ENCODE results near the gene LYRM4. TPM values are rescaled to one million over a fixed set of nuclear protein-coding genes. Genes with fewer than 3 reads are reported as not detected.

The LYRM4 gene
- total RNA-seq, 1 experiment from 2014 or later, result 16.5 TPM

- no TSS peak for BruUV-seq (replicated peaks)
- intact Hi-C loops (cut with micrococcal nuclease; ENCODE audit: unreplicated experiment), result no loop called here
- Mint-ChIP-seq H3K4me3 (ENCODE audit: low read depth, unreplicated experiment) (no peak overlapping the region), H3K27ac (ENCODE audit: unreplicated experiment) (no peak overlapping the region), H3K4me1 (ENCODE audit: low read depth, unreplicated experiment) (no peaks in the 10 kb centered on the region), H3K27me3 (ENCODE audit: unreplicated experiment) (no peaks in the 10 kb centered on the region), H3K36me3 (ENCODE audit: insufficient read depth, unreplicated experiment) (no peaks in the 10 kb centered on the region), H3K9me3 (ENCODE audit: low read depth, unreplicated experiment) (no peaks in the 10 kb centered on the region)
- CTCF ChIA-PET, result no interaction called here
- no peak for DNase-seq
- TF ChIP-seq CTCF (IDR thresholded peaks at IDR 0.05; ENCODE audit: unreplicated experiment), result no peak
Measured at GRCh38 chr6:5213836-5214235, 46.9 kb downstream of the LYRM4 start.

- no peak for DNase-seq
- Mint-ChIP-seq H3K4me1 (ENCODE audit: low read depth, unreplicated experiment) (no peaks in the 10 kb centered on the region), H3K9me3 (ENCODE audit: low read depth, unreplicated experiment) (no peaks in the 10 kb centered on the region), H3K27ac (ENCODE audit: unreplicated experiment) (no peak overlapping the region), H3K4me3 (ENCODE audit: low read depth, unreplicated experiment) (no peak overlapping the region), H3K36me3 (ENCODE audit: insufficient read depth, unreplicated experiment) (no peaks in the 10 kb centered on the region), H3K27me3 (ENCODE audit: unreplicated experiment) (no peaks in the 10 kb centered on the region)
- intact Hi-C loops (cut with micrococcal nuclease; ENCODE audit: unreplicated experiment), result no loop called here
- CTCF ChIA-PET, result interaction anchor here (1.3 kb wide), 1 partner anchor 92 kb away, joined by 3 read pairs; no protein-coding TSS in a partner anchor
- BruUV-seq (replicated peaks), result no TSS peak
- TF ChIP-seq CTCF (IDR thresholded peaks at IDR 0.05; ENCODE audit: unreplicated experiment), result no peak
Measured at GRCh38 chr6:5211492-5211891, 49.3 kb downstream of the LYRM4 start.

- CTCF ChIA-PET, result no interaction called here
- H3K27ac Mint-ChIP-seq (ENCODE audit: unreplicated experiment), result no peak overlapping the region
- peaks cover 8% of the 10 kb centered on the region for H3K4me1 Mint-ChIP-seq (ENCODE audit: low read depth, unreplicated experiment)
- H3K36me3 Mint-ChIP-seq (ENCODE audit: insufficient read depth, unreplicated experiment), result no peaks in the 10 kb centered on the region
- BruUV-seq (replicated peaks), result no TSS peak
- no peaks in the 10 kb centered on the region for H3K9me3 Mint-ChIP-seq (ENCODE audit: low read depth, unreplicated experiment)
- TF ChIP-seq CTCF (IDR thresholded peaks at IDR 0.05; ENCODE audit: unreplicated experiment), result no peak
- intact Hi-C loops (cut with micrococcal nuclease; ENCODE audit: unreplicated experiment), result no loop called here
- no peak for DNase-seq
- no peak overlapping the region for H3K4me3 Mint-ChIP-seq (ENCODE audit: low read depth, unreplicated experiment)
- H3K27me3 Mint-ChIP-seq (ENCODE audit: unreplicated experiment), result no peaks in the 10 kb centered on the region
Measured at GRCh38 chr6:5208471-5208971, 52.2 kb downstream of the LYRM4 start.

GRCh38 chr6:5208057-5208456 is 52.7 kb downstream of the LYRM4 start:
- Mint-ChIP-seq H3K27ac (ENCODE audit: unreplicated experiment) (no peak overlapping the region), H3K4me3 (ENCODE audit: low read depth, unreplicated experiment) (no peak overlapping the region), H3K27me3 (ENCODE audit: unreplicated experiment) (no peaks in the 10 kb centered on the region), H3K36me3 (ENCODE audit: insufficient read depth, unreplicated experiment) (no peaks in the 10 kb centered on the region), H3K4me1 (ENCODE audit: low read depth, unreplicated experiment) (peaks cover 8% of the 10 kb centered on the region), H3K9me3 (ENCODE audit: low read depth, unreplicated experiment) (no peaks in the 10 kb centered on the region)
- CTCF ChIA-PET, result no interaction called here
- intact Hi-C loops (cut with micrococcal nuclease; ENCODE audit: unreplicated experiment), result no loop called here
- no peak for DNase-seq
- BruUV-seq (replicated peaks), result no TSS peak
- no peak for TF ChIP-seq CTCF (IDR thresholded peaks at IDR 0.05; ENCODE audit: unreplicated experiment)

Data from Calu3 (cell line).